Astrocyte (in vitro differentiated cells and primary cell): ENCODE data around the gene NR6A1. TPM values are rescaled to one million over a fixed set of nuclear protein-coding genes. Genes with fewer than 3 reads are reported as not detected.

ENCODE experiments used
- DNase-seq: peaks from one replicate; pipeline ENCODE4 v3.0.0-alpha.2; 2010; ENCODE audit warnings: low read depth
- FAIRE-seq: peaks from 2 replicates; lab custom pipeline; 2011; peaks lifted over from hg19 to GRCh38; lab: Jason Lieb, UNC
- H2AFZ ChIP-seq: 2 replicates; pipeline ENCODE4 v1.6.0; 2012; ENCODE audit warnings: low read depth, low read length, inconsistent platforms
- H3K27ac ChIP-seq: 2 replicates; pipeline ENCODE4 v1.5.1; 2011; ENCODE audit warnings: low read depth, low read length, inconsistent platforms
- H3K27me3 ChIP-seq: 2 replicates; pipeline ENCODE4 v1.6.0; 2011; ENCODE audit warnings: low read length, inconsistent platforms; ENCODE audit not compliant: insufficient read depth
- H3K36me3 ChIP-seq: 2 replicates; pipeline ENCODE4 v1.5.1; 2011; ENCODE audit warnings: low read length, inconsistent platforms; ENCODE audit not compliant: insufficient read depth
- H3K4me1 ChIP-seq: 2 replicates; pipeline ENCODE4 v1.5.1; 2011; ENCODE audit warnings: low read length, inconsistent platforms; ENCODE audit not compliant: insufficient read depth
- H3K4me2 ChIP-seq: 2 replicates; pipeline ENCODE4 v1.6.0; 2012; ENCODE audit warnings: low read length, inconsistent platforms
- H3K4me3 ChIP-seq: 2 replicates; pipeline ENCODE4 v1.5.1; 2011; ENCODE audit warnings: low read depth, mild to moderate bottlenecking, low read length, inconsistent platforms; ENCODE audit not compliant: insufficient read depth
- H3K79me2 ChIP-seq: 2 replicates; pipeline ENCODE4 v1.6.0; 2012; ENCODE audit warnings: mild to moderate bottlenecking, low read length, inconsistent platforms; ENCODE audit not compliant: insufficient read depth
- H3K9ac ChIP-seq: 2 replicates; pipeline ENCODE4 v1.6.0; 2012; ENCODE audit warnings: mild to moderate bottlenecking, low read length, inconsistent platforms
- H3K9me3 ChIP-seq: 2 replicates; pipeline ENCODE4 v1.5.1; 2012; ENCODE audit warnings: low read depth, mild to moderate bottlenecking, low read length, inconsistent platforms; ENCODE audit not compliant: insufficient read depth
- H4K20me1 ChIP-seq: 2 replicates; pipeline ENCODE4 v1.6.0; 2012; ENCODE audit warnings: low read length, inconsistent platforms; ENCODE audit not compliant: insufficient read depth
- H3K27ac Mint-ChIP-seq: one replicate; pipeline ENCODE4 v1.8.0; 2021; ENCODE audit warnings: mild to moderate bottlenecking, mixed read lengths; ENCODE audit not compliant: unreplicated experiment
- H3K27me3 Mint-ChIP-seq: one replicate; pipeline ENCODE4 v1.8.0; 2021; ENCODE audit warnings: low read depth, mixed read lengths; ENCODE audit not compliant: unreplicated experiment
- H3K36me3 Mint-ChIP-seq: one replicate; pipeline ENCODE4 v1.8.0; 2021; ENCODE audit warnings: low read depth, mixed read lengths; ENCODE audit not compliant: unreplicated experiment
- H3K4me1 Mint-ChIP-seq: one replicate; pipeline ENCODE4 v1.8.0; 2021; ENCODE audit warnings: low read depth, mixed read lengths; ENCODE audit not compliant: unreplicated experiment
- H3K4me3 Mint-ChIP-seq: one replicate; pipeline ENCODE4 v1.8.0; 2021; ENCODE audit warnings: mild to moderate bottlenecking, moderate library complexity, mixed read lengths; ENCODE audit not compliant: unreplicated experiment
- H3K9me3 Mint-ChIP-seq: one replicate; pipeline ENCODE4 v1.8.0; 2021; ENCODE audit warnings: mild to moderate bottlenecking, mixed read lengths; ENCODE audit not compliant: unreplicated experiment
- EZH2 ChIP-seq: IDR thresholded peaks from 2 replicates; pipeline ENCODE4 v1.6.1; 2012; ENCODE audit warnings: mild to moderate bottlenecking, low read length, inconsistent platforms; ENCODE audit not compliant: insufficient read depth
- total RNA-seq: library from RNA; stranded (reverse); gene quantifications from 2 replicates; pipeline ENCODE4 v1.2.1, GENCODE V29; 2021
- TF ChIP-seq, protein P1 (sequence below): IDR thresholded peaks from 2 replicates; pipeline ENCODE4 v1.5.1; 2011; ENCODE audit warnings: low read depth, mild to moderate bottlenecking, inconsistent platforms, low read length, moderate library complexity; ENCODE audit not compliant: insufficient read depth

Gene NR6A1
- total RNA-seq, 1 donor from 2014 or later: 20.8 TPM

DNA sequence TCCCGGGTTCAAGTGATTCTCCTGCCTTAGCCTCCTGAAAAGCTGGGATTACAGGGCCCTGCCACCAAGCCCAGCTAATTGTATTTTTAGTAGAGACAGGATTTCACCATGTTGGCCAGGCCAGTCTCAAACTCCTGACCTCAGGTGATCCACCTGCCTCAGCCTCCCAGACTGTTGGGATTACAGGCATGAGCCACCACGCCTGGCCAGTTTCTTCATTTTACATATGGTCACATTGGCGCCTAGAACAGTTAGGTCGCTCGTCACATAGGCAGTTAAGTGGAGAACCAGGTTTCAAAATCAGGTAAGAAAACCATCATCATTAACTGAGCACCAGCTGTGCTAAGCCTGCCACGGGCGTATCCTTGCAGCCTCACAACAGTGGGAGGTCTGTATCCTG lies 41.9 kb upstream of the NR6A1 start:
- FAIRE-seq (no peak), DNase-seq (no peak)
- TF ChIP-seq, protein P1, sequence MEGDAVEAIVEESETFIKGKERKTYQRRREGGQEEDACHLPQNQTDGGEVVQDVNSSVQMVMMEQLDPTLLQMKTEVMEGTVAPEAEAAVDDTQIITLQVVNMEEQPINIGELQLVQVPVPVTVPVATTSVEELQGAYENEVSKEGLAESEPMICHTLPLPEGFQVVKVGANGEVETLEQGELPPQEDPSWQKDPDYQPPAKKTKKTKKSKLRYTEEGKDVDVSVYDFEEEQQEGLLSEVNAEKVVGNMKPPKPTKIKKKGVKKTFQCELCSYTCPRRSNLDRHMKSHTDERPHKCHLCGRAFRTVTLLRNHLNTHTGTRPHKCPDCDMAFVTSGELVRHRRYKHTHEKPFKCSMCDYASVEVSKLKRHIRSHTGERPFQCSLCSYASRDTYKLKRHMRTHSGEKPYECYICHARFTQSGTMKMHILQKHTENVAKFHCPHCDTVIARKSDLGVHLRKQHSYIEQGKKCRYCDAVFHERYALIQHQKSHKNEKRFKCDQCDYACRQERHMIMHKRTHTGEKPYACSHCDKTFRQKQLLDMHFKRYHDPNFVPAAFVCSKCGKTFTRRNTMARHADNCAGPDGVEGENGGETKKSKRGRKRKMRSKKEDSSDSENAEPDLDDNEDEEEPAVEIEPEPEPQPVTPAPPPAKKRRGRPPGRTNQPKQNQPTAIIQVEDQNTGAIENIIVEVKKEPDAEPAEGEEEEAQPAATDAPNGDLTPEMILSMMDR: no peak
- no peak for TF ChIP-seq EZH2
- peaks cover 43% of the 10 kb centered on the region for H3K4me1 ChIP-seq
- H3K4me3 ChIP-seq: no peak overlapping the region
- peak overlapping the region; percentile 98 for H3K27ac ChIP-seq
- no peaks in the 10 kb centered on the region for H3K79me2 ChIP-seq
- Mint-ChIP-seq H3K4me1 (peaks cover 38% of the 10 kb centered on the region), H3K36me3 (peaks cover 8% of the 10 kb centered on the region), H3K27me3 (no peaks in the 10 kb centered on the region), H3K27ac (peak overlapping the region; percentile 99), H3K9me3 (no peaks in the 10 kb centered on the region), H3K4me3 (no peak overlapping the region)
- H3K36me3 ChIP-seq: no peaks in the 10 kb centered on the region
- no peaks in the 10 kb centered on the region for H3K27me3 ChIP-seq
- H4K20me1 ChIP-seq: no peaks in the 10 kb centered on the region
- peak overlapping the region; percentile 32 for H2AFZ ChIP-seq
- H3K9ac ChIP-seq: peak overlapping the region; percentile 77
- peak overlapping the region; percentile 75 for H3K4me2 ChIP-seq
- H3K9me3 ChIP-seq: no peaks in the 10 kb centered on the region

DNA sequence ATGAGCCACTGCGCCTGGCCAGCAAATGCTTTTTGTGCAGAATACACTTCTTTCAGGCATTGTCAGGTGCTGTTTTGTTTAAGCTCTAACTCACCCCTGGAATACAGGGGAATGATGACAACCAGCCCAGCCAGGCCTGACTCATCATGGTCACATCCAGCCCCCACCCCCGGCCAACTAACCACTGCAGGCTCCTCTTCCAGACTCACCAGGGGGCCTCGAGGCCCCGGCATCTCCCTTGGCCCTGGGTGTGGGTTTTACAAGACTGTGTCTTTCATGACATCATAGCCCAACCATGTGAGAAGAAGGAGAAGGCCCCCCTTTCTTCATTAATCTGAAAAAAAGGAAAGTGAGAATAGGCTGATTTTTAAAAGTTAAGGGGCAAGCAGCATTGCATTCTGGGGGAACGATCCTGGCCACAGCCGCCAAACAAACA lies 41.3 kb upstream of the NR6A1 start:
- Mint-ChIP-seq H3K4me3 (peak overlapping the region; percentile 40), H3K9me3 (no peaks in the 10 kb centered on the region)
- H2AFZ ChIP-seq: peak overlapping the region; percentile 32

More for the DNA sequence above, 41.3 kb upstream of the NR6A1 start:
- Histone ChIP-seq H3K27ac (peak overlapping the region; percentile 98), H3K27me3 (no peaks in the 10 kb centered on the region), H4K20me1 (no peaks in the 10 kb centered on the region), H3K36me3 (no peaks in the 10 kb centered on the region), H3K79me2 (no peaks in the 10 kb centered on the region), H3K4me1 (peaks cover 43% of the 10 kb centered on the region), H3K9me3 (no peaks in the 10 kb centered on the region), H3K4me3 (no peak overlapping the region), H3K9ac (peak overlapping the region; percentile 87), H3K4me2 (peak overlapping the region; percentile 75)
- peaks cover 7% of the 10 kb centered on the region for H3K36me3 Mint-ChIP-seq
- H3K27me3 Mint-ChIP-seq: no peaks in the 10 kb centered on the region
- DNase-seq (peak; percentile 99), FAIRE-seq (peak; percentile 73)
- H3K4me1 Mint-ChIP-seq: peaks cover 37% of the 10 kb centered on the region
- TF ChIP-seq, protein P1: no peak
- TF ChIP-seq EZH2: no peak
- peak overlapping the region; percentile 99 for H3K27ac Mint-ChIP-seq
